Hindlimb muscle (tissue), 1 donor: ENCODE data around the gene MARK3. TPM values are rescaled to one million over a fixed set of nuclear protein-coding genes. Genes with fewer than 3 reads are reported as not detected.

ENCODE experiments used
- DNase-seq: peaks from one replicate; pipeline ENCODE4 v3.0.0-alpha.2; 2013
- polyA plus RNA-seq: library from polyadenylated mRNA; unstranded; fragments of 120-200 nt; gene quantifications from one replicate; pipeline ENCODE4 v1.2.1, GENCODE V29; 2013; ENCODE audit not compliant: insufficient read length

Gene MARK3
- polyA plus RNA-seq, 1 donor, result 60.4 TPM

DNA sequence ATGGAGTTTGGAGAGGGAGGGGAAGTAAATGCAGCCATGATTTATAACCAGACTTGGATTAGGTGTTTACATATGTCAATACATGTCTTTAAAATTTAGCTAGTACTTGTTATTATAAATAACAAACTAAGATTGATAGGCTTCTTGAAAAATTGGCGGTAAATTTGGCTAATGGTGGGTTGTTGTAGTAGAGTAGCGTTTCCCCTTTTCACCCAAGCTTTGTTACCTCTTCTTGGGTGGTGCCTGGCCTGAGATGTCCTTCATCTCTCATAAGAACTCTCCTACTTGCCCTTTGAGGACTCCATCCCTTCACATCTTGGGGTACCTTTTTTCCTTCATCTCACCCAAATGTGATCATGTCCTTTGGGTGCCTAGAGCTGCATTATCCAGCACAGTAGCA is 11.2 kb downstream of the MARK3 start:
- DNase-seq, result no peak

DNA sequence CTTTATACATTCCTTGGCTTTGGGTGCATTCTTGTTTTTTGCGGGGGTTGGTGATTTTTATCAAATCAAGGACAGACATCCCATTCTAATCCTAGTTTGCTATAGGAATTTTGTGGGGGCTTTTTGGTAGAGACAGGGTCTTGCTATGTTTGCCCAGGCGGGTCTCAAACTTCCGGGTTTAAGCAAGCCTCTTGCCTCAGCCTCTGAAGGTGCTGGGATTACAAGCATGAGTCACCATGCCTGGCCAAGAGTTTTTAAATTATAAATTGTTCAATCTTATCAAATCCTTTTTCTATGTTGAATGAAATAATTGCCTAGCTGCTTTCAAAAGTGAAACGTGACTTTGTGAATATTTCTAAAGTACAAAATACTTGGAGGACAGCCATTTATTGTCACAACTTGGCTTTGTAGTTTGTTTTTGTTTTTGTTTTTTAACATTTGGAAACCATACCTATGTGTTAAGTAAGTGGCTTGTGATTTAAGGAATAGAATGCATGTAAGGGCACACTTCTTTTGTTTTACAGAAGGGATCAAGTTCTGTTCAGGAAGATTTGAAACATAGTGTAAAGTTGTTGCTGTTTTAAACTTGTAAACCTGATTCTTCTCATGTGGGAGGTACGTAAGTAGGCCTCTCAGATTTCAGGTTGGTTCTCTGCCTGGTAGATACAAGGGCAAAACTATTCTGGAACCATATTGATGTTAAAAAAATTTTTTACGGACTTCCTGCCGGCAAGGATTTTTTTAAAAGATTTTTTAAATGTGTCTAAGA is 13.4 kb downstream of the MARK3 start:
- no peak for DNase-seq

DNA sequence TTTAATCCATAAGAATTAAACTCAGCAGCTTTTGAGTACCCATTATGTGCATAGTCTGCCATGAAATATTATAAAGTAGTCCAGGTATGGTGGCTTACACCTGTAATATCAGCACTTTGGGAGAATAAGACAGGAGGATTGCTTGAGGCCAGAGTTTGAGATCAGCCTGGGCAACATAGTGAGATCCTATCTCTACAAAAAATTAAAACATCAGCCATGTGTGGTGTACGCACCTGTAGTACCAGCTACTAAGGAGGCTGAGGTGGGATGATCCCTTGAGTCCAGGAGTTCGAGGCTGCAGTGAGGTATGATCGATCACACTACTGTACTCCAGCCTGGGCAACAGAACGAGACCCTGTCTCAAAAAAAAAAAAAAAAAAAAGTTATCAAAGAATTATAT is 15.3 kb downstream of the MARK3 start:
- DNase-seq, result no peak

DNA sequence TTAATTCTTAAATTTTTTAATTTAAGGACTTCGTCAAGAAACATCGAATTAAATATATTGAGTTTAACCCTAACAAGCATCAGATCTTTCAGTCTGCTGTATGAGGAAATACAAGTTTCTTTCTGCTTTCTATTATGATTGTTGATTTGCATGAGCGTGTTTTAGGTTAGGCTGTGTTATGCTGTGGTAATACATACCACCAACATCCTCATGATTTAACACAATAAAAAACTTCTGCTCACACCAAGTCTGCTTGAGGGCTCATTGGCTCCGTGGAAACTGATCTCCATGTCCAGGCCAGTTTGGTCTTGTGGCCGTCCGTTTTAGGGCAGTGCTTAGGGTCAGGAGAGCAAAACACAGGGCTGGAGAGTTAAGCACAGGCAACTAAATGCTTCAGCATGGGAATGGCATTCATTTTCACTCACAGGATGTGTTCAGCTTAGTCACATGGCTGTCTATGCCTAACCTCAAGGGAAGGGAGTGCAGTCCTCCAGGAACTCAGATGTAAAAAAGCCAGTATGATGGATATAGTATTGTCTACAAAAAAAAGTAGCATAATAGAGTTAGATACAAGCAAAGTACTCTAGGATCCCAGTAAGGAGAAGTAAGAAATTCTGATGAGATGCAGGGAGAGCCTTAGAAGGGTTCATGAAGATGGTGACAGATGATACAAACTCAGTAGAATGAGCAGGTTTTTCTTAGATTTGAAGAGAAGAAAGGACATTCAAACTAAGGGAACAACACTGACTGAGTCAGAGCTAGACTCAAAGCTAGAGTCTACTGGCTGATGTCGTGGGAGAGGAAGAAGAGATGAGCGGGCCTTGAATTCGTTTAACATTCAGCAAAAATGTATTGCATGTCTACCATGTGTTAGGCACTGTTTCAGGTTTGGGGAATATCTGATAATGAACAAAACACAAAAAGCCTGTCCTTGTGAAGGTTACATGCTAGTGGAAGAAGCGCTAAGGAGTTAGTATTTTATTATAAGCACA is 16.3 kb downstream of the MARK3 start:
- no peak for DNase-seq

DNA sequence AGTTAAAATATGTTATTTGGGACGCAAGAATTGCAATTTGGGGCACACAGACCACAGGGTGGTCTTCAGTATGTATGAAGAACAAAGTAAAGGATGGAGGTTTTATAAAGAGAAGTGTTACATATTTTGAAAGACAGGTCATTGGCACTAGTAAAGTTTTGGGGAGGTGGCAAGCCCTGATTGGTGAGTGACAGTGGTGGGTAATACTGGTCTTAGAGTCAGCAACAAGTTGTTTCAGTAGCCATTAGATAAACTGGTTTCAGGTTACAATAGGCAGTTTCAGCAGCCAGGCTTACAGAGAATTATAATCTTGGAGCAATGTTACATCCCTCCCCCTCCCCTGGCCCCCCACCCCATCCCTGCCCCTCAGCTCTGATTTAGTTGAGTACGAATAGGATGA is 17.5 kb downstream of the MARK3 start:
- no peak for DNase-seq

DNA sequence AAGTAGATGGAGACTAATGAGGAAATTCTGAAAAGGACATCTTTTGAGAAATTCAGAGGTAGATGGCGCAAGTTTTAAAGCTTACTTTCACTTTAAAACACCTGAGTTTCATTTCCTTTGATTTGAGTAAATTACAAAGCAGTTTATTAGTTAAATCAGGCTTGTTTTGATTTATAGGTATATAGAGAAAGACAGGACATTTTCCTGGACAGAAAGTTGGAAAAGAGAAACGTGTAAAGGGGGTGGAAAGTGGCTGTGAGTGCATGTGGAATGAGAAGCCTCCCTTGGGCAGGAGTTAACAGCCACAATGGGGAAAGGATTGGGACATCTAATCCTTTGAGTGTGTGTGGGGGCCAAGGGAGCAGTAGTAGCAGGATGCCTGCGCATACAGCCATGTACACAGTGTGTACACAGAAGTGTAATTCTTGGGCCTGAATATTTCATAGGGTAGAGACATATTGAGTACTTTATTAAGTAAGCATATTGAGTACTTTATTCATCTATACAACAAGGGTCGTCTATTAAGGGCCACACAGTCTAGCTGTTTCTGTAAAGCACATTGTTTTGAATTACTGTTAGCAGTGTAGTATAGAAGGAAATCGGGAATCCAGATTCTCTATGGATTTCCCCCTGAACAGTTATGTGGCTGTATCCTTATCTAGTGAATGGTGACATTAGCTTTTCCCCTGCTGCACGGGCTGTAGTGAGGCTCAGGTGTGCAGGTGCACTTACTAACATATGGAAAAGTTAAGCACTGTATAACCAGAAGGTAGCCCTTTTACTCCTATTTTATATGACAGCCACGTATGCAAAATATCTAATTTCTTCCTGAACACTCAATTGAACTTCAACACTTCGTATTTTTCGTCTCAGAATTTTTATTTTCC is 19.1 kb downstream of the MARK3 start:
- no peak for DNase-seq

DNA sequence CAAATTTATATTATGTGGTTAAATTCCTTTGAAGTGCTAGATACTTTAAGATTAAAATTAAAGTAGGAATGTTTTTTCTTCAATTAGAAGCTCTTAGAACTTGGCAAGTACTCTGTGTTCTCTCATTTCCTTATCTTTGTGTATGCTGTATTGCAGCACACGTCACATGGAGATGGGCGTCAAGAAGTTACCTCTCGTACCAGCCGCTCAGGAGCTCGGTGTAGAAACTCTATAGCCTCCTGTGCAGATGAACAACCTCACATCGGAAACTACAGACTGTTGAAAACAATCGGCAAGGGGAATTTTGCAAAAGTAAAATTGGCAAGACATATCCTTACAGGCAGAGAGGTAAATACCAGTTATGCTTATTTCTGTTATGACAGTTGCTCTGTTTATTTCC is 19.7 kb downstream of the MARK3 start:
- no peak for DNase-seq

DNA sequence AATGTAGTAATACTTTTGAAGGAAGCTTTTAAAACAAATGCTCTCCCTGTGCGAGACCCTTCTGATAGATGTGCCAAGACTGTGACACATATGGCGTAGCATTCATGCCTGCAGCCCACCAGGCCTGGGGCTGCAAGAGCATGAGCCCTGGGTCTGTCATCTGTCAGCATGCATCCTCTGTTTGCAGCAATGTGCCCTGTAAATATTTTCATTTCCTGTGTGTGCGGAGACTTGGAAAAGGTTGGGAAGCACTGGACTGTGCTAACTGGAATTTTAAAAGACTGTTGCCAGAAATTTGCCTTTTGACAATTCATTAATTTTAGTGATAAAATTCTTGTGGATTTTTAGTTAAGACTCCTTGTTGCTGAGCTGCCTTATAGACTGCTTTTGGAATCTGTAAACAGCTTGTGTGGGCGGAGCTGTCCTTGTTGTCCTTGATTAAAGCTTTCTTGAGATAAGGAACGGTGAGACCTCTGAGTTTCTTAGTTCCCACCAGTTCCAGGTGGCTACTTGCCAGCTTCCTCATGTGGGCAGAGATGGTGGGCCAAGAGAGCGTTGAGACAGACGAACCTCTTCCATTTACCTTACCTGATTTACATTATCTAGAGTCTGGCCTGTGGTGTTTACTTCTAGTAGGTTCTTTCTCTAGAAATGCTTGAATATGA is 23.4 kb downstream of the MARK3 start:
- DNase-seq, result no peak

DNA sequence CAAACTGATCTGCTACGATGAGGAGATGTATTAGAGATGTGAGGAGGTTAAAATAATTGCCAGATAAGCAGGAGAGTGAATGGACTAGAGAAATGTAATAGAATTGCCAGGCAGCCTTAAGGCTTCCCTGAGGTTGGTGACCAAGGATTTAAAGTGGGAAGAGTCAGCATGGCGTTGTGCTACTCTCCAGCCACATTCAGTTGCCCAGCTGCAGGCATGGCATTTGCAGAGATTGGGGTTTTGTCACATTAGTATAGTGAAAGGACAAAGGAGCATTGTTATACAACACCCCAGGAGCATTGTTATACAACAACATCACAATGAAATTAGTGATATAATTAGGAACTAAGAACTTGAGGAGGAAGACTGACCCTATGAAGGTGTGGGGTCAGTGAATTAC is 31.7 kb downstream of the MARK3 start:
- DNase-seq, result no peak

DNA sequence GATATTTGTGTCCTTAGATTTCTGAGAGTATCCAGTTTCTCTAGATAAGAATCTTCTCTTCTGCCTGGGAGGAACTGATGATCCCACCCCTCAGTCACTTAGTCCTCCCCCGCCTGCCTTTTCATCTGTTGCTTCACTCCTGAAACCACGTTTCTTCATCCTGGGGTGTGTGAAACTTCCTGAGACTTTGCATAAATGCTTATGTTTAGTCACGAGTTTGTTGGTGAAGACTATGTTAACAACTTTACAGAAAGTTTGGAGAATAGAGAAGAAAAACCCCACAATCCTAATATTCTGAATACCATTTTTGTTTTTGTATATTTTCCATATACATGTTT is 33.2 kb downstream of the MARK3 start:
- DNase-seq, result no peak

DNA sequence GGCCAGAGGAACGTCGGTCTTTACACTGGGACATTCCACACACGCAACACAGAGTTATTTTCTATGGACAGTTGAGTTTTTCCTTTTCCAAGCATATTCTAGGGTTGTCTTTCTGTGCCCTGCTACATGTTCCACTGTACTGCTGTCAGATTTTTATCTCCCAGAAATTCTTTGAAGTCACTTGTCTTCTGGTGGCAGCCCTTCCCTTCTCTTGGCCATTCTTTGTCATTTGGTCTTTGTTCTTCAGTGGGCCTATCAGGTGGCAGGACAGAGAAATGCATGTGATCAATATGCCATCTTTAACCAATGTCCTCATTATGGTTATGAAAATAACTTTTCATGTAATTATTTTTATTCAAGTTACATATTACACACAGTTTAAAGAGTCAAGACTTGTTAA is 36.3 kb downstream of the MARK3 start:
- no peak for DNase-seq

DNA sequence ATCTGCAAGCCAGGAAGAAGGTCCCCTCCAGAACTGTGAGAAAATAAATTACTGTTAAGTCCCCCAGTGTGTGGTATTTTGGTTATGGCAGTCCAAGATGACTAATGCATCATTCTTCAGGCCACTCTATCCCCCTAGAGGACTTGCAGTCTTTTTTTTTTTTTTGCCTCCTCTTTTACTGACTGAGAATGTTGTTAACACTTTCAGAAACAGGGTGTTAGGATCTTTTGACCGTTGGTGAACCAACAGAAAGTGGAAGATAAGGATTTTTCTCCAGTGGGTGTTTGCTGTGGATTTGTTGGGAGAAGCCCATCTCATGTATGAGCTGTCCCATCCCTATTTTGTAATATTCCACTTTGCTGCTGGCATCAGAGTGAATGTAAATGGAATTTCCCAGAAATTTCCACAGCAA is 37.8 kb downstream of the MARK3 start:
- no peak for DNase-seq

DNA sequence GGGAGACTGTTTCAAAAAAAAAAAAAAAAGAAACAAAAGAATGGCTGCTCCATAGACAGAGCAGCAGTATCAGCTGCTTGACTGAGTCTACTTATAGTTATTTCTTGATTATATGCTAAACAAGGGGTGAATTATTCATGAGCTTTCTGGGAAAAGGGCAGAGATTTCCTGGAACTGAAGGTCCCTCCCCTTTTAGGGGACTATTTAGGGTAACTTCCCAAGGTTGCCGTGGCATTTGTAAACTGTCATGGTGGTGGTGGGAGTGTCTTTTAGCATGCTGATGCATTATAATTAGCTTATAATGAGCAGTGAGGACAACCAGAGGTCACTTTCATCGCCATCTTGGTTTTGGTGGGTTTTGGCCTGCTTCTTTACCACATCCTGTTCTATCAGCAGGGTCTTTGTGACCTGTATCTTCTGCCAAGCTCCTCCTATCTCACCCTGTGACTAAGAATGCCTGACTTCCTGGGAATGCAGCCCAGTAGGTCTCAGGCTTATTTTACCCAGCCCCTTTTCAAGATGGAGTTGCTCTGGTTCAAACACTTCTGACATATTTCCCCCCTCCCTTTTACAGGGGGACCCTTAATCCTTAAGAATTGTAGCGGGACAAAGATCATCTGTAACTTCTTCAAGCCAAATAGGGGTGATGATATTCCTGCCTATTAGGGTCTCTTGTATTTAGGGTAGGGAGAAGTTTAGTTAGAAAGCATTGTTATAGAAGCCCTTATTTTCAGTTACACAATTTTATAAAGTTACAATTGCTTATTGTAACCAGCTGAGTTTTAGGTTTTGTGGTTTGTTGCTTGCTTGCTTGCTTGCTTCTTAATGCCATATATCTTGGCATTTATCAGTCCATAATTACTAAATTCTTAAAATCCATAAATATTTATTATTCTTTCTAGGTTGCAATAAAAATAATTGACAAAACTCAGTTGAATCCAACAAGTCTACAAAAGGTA is 42.5 kb downstream of the MARK3 start:
- no peak for DNase-seq

DNA sequence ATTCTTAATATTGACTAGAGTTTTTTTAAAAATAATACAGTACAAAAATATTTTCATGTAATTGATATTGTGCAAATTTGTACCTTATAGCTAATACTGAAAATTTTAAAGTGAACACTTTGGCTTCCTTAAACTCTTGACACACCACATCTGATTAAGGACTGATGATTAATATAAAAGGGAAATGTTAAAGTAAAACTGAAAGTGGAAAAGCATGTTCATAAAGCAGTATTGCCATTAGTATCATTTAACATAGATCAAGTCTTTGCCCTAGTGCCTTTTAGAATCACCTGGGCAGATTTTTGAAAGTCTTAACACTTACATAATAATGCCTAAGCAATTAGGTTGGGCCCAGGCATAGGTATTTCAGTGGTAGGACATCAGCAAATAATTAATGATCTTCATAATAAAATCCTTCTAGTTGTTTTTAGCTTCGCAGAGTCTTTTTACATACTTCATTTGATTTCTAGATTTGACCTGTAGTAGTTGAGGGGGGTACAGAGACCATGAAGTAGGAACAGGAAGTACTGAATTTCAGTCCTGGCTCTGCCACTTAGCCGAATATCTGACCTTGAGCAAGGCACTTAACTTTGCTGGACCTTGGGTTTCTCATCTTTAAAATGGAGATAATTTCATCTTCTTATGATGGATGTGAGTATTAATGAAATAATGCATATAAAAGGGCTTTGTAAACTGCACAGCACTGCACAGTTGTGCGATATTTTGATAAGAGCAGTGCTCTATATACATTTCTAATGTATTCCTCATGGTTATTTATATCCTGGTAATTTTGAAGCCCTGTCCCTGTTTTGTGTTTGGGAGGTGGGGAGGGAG is 43.7 kb downstream of the MARK3 start:
- no peak for DNase-seq

DNA sequence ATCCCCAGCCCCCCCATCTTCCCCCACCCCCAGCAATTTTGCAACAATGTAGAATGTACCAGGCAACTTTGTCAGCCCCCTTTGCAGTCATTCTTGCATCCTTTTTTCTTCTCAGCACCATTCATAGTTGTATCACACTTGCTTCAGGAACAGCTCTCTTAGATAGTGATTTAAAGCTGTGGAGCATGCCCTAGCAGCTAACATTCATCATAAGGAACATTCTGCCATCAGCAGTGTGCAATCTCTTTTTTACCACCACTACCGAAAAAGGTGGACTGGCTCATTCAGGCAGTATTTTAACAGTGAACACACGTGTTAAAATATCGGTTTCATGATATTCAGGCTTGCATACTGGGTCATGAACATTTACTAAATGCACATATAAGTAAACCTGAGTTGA is 45.1 kb downstream of the MARK3 start:
- no peak for DNase-seq

DNA sequence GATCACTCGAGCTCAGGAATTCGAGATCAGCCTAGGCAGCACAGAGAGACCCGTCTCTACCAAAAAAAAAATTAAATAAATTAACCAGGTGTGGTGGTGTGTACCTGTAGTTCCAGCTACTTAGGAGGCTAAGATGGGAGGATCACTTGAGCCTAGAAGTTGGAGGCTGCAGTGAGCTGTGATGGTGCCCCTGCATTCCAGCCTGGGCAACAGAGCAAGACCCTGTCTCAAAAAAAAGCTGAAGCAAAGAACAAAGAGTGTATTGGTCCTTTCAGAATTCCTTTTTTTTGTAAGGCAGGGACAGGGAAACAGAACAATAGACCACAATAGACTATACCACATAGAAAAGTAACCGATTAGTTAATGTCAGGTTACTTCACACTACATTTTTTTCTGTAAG is 47.4 kb downstream of the MARK3 start:
- no peak for DNase-seq

DNA sequence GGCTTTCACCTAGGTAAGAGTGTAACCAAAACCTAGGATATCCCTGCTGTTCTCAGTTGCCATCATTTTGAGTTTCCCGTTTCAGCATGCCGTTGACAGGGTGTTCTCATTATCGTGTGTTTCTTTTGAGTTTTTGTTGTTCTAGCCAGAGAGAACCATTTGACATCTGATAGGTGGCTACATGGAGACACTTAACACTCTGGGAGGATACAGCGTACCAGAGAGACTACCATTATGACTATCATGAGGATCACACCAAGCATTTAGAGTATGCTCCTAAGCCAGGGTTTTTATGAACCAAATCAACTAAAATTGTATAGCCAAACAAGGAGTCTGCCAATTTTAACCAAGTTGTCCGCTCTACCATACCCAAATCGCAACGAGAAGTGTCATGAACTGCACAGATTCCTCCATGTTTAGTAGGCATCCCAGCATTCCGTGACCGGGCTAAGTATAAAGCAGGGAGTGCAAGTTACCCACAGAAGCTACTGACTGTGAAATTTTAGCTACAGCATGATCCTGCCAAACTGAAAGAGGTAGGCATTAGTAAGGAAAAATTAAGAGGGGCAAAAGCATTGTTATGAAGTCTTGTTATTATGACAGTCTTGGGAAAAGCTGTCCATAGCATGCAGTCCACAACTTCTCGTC is 48.8 kb downstream of the MARK3 start:
- DNase-seq, result no peak

DNA sequence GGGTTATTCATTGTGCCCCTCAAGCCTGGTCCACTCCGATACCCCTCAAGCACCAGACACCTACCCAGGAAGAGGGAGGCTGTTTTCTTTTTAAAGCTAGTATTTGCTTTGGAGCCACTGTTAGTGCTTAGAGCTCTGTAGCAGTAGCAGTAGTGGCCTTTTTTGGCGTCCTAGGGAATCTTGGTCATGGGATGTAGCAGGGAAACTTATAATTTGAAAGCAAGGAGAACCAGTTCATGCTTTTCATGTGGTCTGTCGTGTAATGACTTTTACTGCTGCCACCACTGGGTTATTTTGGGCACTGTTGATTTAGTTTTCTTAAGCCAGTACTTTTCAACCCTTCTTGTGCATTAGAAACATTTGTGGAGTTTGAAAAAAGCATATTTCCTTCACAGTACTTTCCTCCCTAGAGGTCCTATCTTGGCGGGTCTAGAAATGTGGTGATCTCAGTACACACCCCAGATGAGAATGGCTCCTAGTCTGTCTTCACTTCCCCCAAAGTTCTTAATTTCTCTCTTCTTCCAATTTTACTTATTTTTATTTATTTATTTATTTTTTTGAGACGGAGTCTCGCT is 49.7 kb downstream of the MARK3 start:
- DNase-seq, result peak; percentile 36

DNA sequence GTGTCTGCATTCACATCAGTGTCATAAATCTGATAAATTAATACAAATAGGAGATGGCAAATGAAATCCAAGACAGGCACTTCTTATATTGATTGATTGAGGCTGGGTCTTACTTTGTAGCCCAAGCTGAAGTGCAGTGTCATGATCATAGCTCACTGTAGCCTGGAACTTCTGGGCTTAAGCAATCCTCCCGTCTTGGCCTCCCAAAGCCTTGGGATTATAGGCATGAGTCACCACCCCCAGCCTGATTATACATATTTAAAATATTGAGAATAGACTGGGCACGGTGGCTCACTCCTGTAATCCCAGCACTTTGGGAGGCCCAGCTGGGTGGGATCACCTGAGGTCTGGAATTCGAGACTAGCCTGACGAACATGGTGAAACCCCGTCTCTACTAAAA is 51.3 kb downstream of the MARK3 start:
- DNase-seq, result no peak
